ENCODE data around the gene RIPK1. TPM values are rescaled to one million over a fixed set of nuclear protein-coding genes. Genes with fewer than 3 reads are reported as not detected.

RIPK1 gene
- total and polyA plus RNA-seq, 2 of the 8 experiments (the other 6 are each of a cell fraction or from before 2014, with no cell fraction given) = 5.9 to 22.9 TPM

DNA sequence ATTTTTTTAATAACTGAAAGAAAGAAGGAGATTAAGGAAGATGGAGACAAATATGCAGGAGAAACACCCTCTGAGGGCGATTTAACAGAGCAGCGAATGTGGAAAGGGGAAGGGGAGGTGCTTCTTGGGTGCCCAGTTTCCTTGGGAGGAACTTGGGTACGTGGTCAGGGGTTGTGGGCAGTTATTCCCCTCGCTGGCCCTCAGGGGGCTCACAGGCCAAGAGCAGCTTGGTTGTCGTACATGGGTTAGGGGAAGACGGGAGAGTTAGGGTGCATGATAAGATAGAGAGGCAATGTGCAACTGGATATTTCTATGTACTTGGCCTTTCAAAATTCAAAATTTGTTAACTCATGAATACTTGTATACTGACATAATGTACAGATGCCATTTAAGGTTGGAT is 96.1 kb downstream of the RIPK1 start:
- H3K4me1 ChIP-seq (replicated peaks in 1 of 4; ENCODE audit: control insufficient read depth in 3 of 4, insufficient read depth in 4 of 4, low read length in 3 of 4) = peaks cover 14 to 46% (median 38%) of the 10 kb centered on the region in 4 experiments
- no peak overlapping the region for H3K56ac ChIP-seq (replicated peaks; ENCODE audit: insufficient read length, low read depth, low read length)
- TF ChIP-seq SP2 (IDR thresholded peaks at IDR 0.05; ENCODE audit: low read length) = no peak
- peak; percentile 21 to 42; a peak in 3 of 4 replicates for TF ChIP-seq RAD21 (IDR thresholded peaks at IDR 0.05 in 1 of 2, conservative IDR thresholded peaks at IDR 0.05 in 1 of 2; ENCODE audit: low read depth in 2 of 2, low read length in 2 of 2)
- no peak for TF ChIP-seq SAP30 (IDR thresholded peaks at IDR 0.05; ENCODE audit: insufficient read depth, insufficient replicate concordance, low read length)
- TF ChIP-seq CREB1 (IDR thresholded peaks at IDR 0.05) = no peak
- TF ChIP-seq HDAC6 (IDR thresholded peaks at IDR 0.05; ENCODE audit: low read depth, low read length) = no peak
- TF ChIP-seq KDM5A (IDR thresholded peaks at IDR 0.05; ENCODE audit: low read length) = no peak
- no peak for TF ChIP-seq POLR2AphosphoS5 (IDR thresholded peaks at IDR 0.05; ENCODE audit: low read depth, low read length)
- no peak for TF ChIP-seq ZNF274 (IDR thresholded peaks at IDR 0.05; ENCODE audit: borderline replicate concordance, extremely low read depth, low read length)
- no peak for TF ChIP-seq POU5F1 (IDR thresholded peaks at IDR 0.05; ENCODE audit: low read depth, low read length)
- TF ChIP-seq BRCA1 (IDR thresholded peaks at IDR 0.05; ENCODE audit: low read depth, low read length) = no peak
- TF ChIP-seq, protein P1, sequence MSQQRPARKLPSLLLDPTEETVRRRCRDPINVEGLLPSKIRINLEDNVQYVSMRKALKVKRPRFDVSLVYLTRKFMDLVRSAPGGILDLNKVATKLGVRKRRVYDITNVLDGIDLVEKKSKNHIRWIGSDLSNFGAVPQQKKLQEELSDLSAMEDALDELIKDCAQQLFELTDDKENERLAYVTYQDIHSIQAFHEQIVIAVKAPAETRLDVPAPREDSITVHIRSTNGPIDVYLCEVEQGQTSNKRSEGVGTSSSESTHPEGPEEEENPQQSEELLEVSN (IDR thresholded peaks at IDR 0.05) = no peak

More for the DNA sequence above, 96.1 kb downstream of the RIPK1 start:
- peak overlapping the region; percentile 49 for H3K18ac ChIP-seq (ENCODE audit: extremely low read depth, low read length)
- H2BK5ac ChIP-seq (ENCODE audit: low read depth, low read length) = peak overlapping the region; percentile 99; the same call in 1 of the 2 replicates
- H3K36me3 ChIP-seq (ENCODE audit: control insufficient read depth in 2 of 4, insufficient read depth in 4 of 4, low read length in 3 of 4) = no peaks in the 10 kb centered on the region
- POLR2A ChIA-PET (ENCODE audit: partially characterized antibody) = interaction anchor here (1.0 to 6.8 kb wide), 7 partner anchors 12 to 62 kb away, joined by 3 to 58 read pairs (median 17); partner anchors contain the start of gene TUBB2B
- DNase-seq (ENCODE audit: low read depth in 1 of 2, low spot score in 2 of 2) (no peak), FAIRE-seq (no peak)
- H3K79me2 ChIP-seq (ENCODE audit: control insufficient read depth in 1 of 2, insufficient read depth in 2 of 2, low read length in 2 of 2) = no peaks in the 10 kb centered on the region
- H3K14ac ChIP-seq (ENCODE audit: insufficient read length) = no peak overlapping the region
- H2BK120ac ChIP-seq (replicated peaks; ENCODE audit: low read depth, low read length) = peak overlapping the region; percentile 97
- no peak overlapping the region for H4K8ac ChIP-seq (ENCODE audit: extremely low read depth, insufficient read depth, low read length)
- no peak overlapping the region for H3K4me3 ChIP-seq (ENCODE audit: extremely low read depth in 1 of 4, insufficient read depth in 2 of 4, low read depth in 3 of 4, low read length in 4 of 4)
- H4K20me1 ChIP-seq (replicated peaks in 1 of 2; ENCODE audit: control insufficient read depth in 1 of 2, insufficient read depth in 2 of 2, low read length in 2 of 2) = no peaks in the 10 kb centered on the region
- H2AK5ac ChIP-seq (ENCODE audit: low read depth, low read length) = peak overlapping the region; percentile 100; the same call in 1 of the 2 replicates
- no peaks in the 10 kb centered on the region for H3K79me1 ChIP-seq (ENCODE audit: low read depth, low read length)
- H3K27me3 ChIP-seq (replicated peaks in 1 of 4; ENCODE audit: control insufficient read depth in 3 of 4, extremely low read depth in 1 of 4, insufficient read depth in 3 of 4, low read length in 3 of 4) = no peaks in the 10 kb centered on the region
- H4K91ac ChIP-seq (replicated peaks; ENCODE audit: insufficient read length, low read length) = peak overlapping the region; percentile 94
- no peak overlapping the region for H2BK15ac ChIP-seq (ENCODE audit: low read length)
- H4K5ac ChIP-seq (ENCODE audit: insufficient read length, low read depth, low read length) = no peak overlapping the region
- peak overlapping the region in 1 of 2 experiments; percentile 71; a peak in 1 of 4 replicates for H3K4me2 ChIP-seq (ENCODE audit: insufficient read depth in 1 of 2, low read depth in 2 of 2, low read length in 2 of 2)
- peak overlapping the region; percentile 89; the same call in 1 of the 2 replicates for H2BK20ac ChIP-seq (ENCODE audit: low read length)
- no peak overlapping the region for H2AFZ ChIP-seq (ENCODE audit: low read length)
- H3K4ac ChIP-seq (replicated peaks; ENCODE audit: insufficient read length, low read depth, low read length) = no peak overlapping the region
- peak overlapping the region; percentile 81; the same call in 1 of the 2 replicates for H2BK12ac ChIP-seq (ENCODE audit: low read depth, low read length)
- no peak overlapping the region for H3K9ac ChIP-seq (replicated peaks in 1 of 4; ENCODE audit: extremely low read depth in 1 of 4, low read depth in 3 of 4, low read length in 3 of 4)
- peaks cover 10% of the 10 kb centered on the region; the same call in 1 of the 2 replicates for H3K23me2 ChIP-seq (ENCODE audit: low read depth, low read length)
- no peak overlapping the region for H3K27ac ChIP-seq (ENCODE audit: low read depth, low read length)
- H3K23ac ChIP-seq (ENCODE audit: insufficient read length) = no peak overlapping the region
- 82% methylated on average over 6 of the region's 6 CpGs; no CpG with 5 or more reads in 1 of the 2 experiments for WGBS, 2 experiments (ENCODE audit: extremely low coverage in 1 of 2, insufficient coverage in 1 of 2, insufficient read length in 1 of 2, insufficient replicate concordance in 2 of 2, low coverage in 1 of 2, low lambda C conversion rate in 2 of 2, missing lambda C conversion rate in 1 of 2)
- no peaks in the 10 kb centered on the region for H3K9me3 ChIP-seq (ENCODE audit: insufficient read depth in 2 of 2, low read depth in 1 of 2, low read length in 1 of 2)
- CTCF ChIA-PET (ENCODE audit: partially characterized antibody) = interaction anchor here (0.8 to 3.7 kb wide), 14 partner anchors 10 to 88 kb away, joined by 3 to 17 read pairs (median 6); no protein-coding TSS in a partner anchor
